IPS DF 4.7 (cell line): Measurements from ENCODE around the gene PRR5L.

Experiments used
- DNase-seq: peaks from one replicate; pipeline ENCODE4 v3.0.0-alpha.2; 2013; ENCODE audit warnings: low spot score; ENCODE audit errors: extremely low read depth

PRR5L gene

DNA sequence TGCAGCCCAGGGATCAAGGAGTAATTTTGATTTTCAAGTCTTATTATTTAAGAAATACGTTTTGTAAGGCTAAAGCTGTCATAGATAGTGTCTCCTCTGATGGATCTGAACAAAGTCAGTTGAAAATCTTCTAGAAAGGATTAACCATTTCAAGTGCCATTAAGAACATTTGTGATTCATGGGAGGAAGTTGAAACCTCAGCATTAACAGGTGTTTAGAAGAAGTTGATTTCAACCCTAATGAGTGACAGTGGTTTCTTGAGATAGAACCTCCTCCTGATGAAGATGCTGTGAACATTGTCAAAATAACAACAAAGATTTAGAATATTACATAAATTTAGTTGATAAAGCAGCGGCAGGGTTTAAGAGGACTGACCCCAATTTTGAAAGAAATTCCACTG, 61.7 kb downstream of the PRR5L start:
- DNase-seq = no peak

DNA sequence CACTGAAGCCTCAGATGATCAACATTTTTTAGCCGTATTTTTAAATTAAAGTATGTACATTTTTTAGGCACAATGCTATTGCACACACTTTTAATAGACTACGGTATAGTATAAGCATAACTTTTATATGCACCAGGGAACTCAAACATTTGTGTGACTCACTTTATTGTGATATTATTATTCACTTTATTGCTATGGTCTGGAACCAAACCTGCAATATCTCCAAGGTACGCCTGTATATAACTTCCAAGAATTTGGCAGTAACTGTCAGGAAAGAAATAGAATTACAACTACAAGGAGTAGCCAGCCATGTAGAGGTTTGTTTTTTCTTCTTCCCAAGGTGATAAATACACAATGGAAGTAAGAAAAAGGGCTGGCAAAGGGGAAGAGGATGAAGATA, 62.3 kb downstream of the PRR5L start:
- no peak for DNase-seq

DNA sequence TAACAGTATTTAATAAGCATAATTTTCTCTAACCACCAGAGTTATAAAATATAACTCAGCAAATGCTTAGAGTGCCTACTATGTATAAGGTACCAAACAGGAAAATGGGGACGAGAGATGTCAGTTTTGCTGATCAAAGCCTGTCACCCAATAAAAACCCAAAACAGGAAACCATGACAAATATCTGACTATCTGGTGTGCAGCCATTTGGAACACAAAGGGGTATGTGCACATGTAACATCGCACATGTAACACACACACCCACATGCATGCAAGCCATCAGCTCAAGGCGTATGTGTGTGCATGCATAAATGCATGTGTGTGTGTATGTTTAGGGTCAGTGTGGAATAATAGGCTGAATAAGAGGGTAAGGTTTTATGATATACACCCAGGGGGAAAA, 64.2 kb downstream of the PRR5L start:
- no peak for DNase-seq

DNA sequence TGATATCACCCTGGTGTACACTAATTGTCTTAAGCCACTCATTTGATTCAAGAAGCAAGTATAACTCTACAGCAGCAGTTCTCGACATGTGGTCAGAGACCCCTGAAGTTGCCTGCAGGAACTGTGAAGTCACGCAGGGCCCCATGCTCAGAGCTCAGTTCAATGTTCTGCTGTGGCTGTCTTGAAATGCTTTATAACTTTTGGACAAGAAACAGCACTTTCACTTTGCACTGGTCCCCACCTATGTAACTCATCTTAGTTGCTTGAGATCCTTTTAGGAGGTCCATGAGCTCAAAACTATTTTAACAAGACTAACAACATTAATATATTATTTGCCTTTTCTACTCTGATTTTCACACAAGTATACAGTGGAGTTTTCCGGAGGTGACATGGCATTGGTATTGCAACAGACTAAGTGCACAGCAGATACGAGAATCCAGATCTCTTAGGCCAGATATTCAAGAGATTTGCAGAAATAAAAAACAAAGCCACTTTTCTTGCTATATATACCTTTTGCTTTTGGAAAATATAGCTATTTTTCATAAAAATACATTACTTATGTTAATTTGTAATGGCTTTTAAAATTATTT, 64.8 kb downstream of the PRR5L start:
- DNase-seq = no peak

DNA sequence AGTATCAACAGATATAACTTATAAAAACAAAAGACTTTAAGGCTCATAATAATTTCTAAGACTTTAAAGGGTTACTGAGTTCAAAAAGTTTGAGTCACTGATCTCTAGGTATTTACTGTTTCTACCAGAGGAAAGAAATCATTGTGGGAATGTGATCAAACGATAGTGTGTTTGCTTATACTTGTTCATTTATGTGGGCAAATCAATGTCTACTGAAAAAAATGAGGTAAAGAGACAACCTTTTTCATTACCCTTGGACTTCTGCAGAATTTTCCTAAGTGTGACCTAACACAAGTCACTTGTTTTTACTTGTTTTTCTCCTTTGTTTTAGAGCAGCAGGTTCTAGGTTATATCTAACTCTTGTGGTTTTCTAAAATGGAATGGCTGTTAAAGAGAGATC, 65.4 kb downstream of the PRR5L start:
- DNase-seq = no peak

DNA sequence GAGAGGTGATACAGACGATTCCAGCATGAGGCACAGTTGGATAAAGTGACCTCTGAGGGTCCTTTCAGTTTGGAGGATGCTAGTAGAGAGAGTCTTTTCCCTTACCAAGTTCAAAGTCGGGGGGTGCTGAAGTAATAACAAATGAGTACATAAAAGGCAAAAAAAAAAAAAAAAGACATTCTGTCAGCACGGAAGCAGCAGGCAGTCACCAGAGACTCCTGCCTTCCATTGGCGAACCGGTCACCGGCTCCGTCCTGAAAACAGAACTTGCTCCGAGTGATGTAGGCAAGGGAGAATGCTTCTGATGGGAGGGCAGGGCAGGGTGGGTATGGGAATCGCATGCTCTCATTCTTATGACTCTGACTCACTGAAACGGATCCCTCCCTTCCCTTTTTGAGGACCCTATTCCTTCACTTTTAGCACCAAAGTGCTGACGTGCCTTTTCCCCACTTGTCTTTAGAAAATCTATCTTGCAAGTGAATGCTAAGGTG, 65.9 kb downstream of the PRR5L start:
- DNase-seq = no peak

DNA sequence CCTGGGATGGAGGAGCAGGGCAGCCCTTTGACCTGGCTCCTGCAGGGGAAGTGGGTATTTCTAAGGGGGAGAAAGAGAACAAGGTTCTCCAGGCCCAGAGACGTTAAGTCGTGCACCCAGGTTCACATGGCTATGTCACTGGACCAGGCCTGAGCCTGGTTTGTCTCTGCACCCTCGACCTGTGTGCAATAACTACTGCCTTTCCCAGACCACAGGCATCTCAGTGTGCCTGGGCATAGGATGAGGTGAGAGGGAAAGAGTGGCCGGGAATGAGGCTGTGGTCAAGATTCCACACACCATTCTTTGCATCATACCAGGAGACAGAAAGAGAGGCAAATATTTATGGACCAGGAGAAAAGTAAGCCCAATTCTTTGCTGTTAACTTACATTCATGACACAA, 66.8 kb downstream of the PRR5L start:
- no peak for DNase-seq

DNA sequence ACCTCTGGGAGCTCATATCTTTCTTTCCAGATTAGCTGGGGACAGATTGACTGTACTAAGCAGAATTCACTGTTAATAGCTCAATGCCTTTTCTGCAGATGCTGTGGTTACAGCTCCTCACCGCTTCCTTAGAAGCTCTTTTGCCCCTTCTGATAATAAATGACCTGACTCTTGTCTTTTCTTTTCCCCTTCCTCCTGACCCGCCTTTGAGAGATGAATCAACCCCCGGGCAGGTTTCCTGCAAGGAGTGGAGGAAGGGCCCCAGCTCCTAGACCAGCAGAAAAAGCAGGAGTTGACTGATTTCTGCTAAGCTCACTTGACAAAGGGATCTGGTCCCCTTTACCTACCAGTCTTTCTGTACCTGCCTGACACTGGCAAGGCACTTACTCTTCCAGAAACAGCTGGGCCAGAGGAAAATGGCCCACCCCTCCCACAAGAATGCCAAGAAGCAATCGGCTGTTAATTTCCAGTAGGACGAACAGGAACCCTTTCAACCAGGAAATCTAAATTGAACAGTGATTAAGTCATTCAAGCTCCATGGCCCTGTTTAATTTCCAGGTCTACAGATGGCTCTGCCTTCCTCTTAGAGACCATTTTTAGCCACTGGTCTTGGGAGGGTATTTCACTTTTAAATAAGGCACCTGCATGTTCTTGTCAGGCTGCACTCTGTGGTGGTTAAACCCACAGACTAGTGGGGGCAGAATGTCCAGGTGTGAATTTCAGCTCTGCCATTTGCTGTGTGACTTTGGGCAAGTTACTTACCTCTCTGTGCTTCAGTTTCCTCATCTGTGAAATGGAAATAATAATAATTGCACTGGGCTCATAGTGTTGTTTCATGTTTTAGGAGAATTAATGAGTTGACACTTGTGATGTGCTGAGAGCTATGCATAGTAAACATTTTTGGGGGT, 67.5 kb downstream of the PRR5L start:
- DNase-seq = no peak

DNA sequence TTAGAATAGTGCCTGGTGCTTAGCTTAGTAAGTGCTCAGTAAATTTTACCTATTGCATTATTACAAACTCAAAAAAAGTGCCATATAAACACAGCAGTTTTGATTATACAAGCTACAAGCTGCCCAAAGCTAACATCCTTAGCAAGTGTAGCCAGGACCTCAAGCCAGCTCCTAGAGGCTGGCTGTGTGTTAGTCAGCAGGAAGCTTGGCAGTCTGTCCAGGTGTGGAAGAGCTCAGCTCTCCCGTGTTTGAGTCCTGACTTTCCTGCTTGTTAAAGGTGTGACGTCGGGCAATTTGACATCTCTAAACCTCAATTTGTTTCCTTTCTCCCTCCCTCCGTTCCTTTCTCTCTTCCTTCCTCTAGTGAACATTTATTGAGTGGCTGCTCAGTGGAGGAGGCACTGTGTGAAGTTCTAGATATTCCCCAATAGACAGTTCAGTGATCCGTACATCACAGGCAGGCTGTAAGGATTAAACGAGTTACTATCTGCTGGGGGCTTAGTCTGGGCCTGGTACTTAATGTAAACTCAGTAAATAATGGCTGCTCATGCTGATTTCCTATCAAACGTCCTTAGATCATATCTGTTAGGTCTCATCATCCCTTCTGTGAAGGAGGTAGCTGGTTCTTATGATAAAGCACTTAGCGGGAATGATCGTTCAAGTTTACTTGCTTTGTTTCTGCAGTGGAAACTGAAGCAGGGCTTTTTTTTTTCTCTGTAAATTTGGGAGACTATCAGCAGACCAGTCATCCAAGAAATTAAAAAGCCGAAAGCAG, 68.7 kb downstream of the PRR5L start:
- DNase-seq = no peak

DNA sequence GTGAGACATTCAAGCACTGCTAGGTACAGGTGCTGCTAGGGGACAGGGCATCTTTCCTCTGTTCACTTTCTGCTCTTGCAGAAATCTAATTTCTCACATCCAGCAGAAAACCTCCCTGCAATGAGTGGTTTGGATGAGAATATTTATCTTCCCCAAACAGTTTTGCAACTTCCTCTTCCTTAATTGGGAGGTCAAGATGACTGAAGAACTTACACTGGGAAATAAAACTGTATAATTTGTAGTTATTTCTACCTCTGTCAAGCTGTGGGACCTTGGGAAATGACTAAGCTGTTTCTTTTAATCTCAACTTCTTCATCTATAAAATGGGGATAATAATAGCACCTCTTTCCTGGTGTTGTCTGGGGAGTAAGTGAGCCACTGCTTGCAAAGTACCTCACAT, 69.8 kb downstream of the PRR5L start:
- no peak for DNase-seq

DNA sequence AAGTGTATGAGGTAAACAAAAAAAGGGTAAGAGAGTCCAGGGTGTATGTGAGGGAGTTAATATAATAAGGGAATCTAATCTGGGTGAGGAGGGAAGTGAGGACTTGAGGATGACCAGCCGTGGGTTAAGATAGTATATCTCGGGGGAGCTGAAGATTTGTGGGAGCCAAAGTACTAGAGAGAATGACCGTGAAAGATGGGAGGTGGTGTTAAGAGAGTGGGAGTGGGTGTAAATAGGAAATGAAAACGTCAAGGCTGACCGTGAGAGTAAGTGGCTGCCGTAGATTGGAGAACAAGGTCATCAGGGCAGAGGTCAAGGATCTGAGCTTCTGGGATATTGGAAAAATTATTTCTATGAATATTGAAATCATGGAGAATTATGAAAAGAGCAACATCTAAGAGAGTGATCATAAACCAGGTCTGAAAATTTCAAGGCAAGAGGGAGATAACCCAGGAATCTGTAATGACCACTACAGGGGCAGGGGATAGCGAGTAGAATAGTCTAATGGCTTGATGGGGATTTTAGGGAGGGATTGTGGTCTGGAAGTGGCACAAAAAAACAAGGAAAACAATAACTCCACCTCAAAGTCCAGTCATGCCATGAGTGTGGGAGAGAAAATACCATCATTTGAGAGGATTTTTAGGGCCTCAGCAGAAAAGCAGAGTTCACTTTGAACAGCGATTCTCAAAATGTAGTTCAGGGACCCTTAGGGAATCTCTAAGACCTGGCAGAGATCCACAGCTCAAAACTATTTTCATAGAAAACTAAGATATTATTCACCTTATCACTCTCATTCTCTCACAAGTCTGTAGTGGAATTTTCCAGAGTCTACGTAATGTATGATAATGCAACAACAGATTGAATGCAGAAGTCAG, 72.0 kb downstream of the PRR5L start:
- DNase-seq = no peak

DNA sequence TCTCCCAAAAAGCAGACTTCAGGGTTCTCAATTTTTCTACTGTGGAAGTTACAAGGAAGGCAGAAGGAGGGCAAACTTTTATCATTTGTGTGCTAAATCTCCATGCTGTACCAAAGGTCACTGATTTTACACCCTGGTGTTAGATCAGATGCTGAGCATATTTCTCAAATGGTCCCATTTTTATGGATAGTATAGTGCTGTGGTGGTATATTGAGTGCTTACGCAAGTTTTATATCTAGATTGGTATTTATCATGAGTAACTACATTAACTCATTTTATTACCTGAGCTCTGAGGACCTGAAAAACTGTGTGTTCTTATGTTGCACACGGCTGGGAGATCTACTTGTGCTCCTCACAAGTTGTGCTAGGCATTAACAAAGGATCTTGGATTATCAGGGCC, 75.1 kb downstream of the PRR5L start:
- no peak for DNase-seq

DNA sequence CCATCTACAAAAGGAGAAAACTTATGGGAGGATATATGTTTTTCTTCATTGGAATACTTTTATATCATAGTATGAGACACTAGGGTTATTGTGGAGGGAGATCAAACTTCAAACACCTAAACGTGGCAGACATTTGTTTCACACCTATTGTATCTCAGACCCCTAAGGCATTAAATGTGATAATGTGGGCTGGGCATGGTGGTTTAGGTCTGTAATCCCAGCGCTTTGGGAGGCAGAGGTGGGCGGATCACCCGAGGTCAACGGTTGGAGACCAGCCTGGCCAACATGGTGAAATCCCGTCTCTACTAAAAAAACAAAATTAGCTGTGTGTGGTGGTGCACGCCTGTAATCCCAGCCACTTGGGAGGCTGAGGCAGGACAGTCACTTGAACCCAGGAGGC, 75.5 kb downstream of the PRR5L start:
- no peak for DNase-seq

DNA sequence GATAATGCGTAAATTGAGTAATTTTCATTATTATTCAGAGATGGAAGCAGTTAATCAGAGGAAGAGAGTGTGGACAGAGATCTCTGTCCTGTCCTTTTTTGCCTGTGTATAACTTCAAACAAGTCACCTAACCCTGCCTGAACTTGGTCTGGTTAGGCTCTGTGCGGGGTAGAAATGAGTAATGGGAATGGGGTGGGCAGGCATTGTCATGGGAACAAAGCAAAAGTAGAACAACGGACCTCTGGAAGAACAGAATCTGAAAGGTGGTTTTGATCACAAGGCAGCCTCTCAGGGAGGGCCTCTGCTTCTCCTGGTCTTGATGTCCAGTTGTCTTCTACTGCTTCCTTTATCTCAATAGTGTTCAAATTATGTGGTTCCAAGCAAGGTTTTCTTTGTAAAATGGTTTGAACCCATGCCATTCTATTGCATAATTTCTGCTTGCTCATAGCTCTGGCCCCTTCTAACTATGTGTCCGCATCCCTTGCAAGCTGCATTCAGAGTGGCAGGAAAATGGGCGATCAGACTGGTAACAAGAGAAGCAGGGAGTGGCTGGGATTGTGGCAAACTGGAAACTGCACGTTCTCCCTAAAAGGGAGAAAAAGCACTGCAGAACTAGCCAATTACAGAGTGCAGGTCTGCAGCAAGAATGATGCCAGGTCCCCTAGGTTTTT, 76.1 kb downstream of the PRR5L start:
- DNase-seq = no peak

DNA sequence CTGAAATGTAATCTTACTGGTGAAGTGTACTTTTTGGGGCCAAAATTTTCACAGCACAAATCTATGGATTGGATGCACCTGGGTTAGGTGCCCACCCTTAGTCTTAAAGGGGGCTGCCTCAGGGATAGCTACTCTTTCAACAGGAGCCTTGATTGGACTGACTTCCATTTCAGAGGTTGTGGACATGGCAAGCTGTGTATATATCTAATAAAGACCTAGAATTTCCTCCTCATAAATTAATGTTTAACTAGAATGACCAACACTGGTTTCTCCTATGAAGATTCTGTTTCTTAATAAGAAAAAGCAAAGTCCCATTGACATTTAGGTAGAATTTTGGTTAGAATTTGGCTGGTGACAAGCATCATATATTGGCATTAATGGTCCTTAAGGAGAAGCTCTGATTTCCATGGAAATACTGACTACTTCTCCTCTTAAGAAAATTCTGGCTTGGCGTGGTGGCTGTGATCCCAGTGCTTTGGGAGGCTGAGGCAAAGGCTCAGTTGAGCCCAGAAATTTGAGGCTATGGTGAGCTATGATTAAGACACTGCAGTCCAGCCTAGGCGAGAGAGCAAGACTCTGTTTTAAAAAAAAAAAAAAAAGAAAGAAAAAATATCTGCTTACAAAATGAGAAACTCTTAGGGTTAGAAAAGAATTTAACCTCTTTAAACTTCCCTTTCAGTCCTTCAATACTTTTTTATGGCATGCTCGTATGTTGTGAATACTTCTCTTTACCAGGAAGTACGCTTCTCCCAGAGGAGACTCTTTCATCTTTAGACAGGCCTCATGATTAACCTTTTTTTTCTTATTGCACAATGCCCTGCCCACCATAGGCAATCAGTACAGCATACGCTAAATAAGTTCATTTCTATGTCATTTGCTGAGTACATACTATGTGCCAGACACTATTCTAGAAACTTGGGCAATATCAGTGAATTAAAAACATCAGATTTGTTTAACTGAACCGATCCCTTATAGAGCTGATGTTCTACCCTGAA, 77.2 kb downstream of the PRR5L start:
- DNase-seq = no peak

DNA sequence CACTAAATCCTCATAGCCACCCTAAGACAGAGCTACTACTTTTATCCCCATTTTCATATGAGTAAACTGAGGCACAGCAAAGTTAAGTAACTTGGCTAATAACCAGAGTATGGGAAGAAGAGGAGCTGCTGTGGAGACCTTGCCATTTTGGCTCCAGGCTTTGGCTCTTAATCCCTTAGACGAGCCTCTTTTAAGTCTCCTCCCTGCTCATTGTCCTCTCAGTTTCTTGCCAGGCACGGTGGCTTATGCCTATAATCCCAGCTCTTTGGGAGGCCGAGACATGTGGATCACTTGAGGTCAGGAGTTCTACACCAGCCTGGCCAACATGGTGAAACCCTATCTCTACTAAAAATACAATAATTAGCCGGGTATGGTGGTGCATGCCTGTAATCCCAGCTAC, 78.6 kb downstream of the PRR5L start:
- no peak for DNase-seq

DNA sequence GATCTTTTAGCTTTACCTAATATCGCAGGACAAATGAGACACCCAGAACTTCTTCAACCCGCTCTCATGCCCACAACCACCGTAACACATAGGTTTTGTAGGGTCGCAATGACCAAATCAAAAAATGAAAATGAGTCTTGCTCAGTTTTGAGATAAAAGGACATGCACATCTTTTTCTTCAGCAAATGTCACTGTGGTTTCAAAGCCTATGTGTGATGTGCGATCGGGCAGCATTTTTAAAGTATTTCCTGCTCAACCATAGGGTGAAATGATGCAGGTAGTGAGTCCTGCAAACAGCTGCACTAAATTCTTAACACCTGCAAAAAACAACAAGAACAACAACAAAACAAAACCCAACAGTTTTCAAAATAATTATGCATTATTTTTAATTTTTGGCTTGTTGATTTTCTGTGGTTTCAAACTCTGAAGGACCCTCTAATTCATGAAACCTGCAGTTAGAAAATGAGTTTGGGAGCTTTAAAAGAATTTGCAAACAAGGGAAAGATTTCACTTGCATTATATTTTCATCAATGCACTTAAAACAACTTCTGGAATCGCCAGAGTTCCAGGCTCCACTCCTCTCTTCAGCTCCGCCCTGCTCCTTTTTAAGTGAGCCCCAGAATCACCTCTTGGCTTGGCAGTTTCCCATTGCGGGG, 79.4 kb downstream of the PRR5L start:
- DNase-seq = no peak

DNA sequence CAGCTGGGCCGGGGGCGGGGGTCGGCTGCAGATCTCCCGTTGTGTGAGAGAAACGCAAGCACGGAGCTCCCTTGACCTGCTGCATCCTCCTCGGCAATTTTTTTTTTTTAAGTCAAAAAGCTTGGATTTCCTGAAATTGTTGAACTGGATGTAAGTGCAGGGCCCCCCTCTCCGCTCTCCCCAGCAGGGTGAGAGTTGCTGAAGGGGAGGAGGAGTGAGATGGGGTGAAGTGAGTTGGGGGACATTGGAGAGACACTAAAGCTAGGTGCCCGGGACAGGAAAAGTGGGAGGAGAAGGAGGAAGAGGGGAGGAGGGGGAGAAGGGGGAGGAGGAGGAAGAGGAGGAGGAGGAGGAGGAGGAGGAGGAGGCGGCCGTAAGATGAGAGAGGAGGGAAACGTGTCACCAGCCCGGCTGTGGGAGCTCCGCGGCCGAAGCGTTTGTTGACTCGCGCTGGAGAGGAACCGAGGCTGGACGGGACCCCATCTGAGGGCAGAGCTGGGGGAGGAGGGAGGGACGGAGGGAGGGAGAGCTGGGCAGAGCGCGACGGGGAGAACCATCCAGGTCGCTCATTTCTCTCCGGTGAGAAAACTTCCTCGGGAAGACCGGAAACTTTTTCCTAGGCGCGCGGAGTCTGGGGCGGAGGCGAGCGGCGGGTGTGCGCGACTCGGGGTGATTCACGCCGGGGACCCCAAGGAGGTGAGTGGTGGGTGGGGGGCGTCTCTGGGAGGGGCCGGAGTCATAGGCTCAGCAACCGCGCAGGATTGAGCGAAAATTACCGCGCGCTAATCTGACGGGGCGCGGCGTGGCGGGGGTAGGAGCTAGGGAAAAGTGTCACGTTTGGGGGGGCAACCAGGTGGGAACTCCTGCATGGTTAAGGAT, 80.2 kb downstream of the PRR5L start:
- no peak for DNase-seq
